Astrocyte (in vitro differentiated cells and primary cell): ENCODE data around the gene HSCB. TPM values are rescaled to one million over a fixed set of nuclear protein-coding genes. Genes with fewer than 3 reads are reported as not detected.

Source experiments
- DNase-seq: peaks from one replicate; pipeline ENCODE4 v3.0.0-alpha.2; 2010; ENCODE audit warnings: low read depth
- FAIRE-seq: peaks from 2 replicates; lab custom pipeline; 2011; peaks lifted over from hg19 to GRCh38; lab: Jason Lieb, UNC
- H2AFZ ChIP-seq: 2 replicates; pipeline ENCODE4 v1.6.0; 2012; ENCODE audit warnings: low read depth, low read length, inconsistent platforms
- H3K27ac ChIP-seq: 2 replicates; pipeline ENCODE4 v1.5.1; 2011; ENCODE audit warnings: low read depth, low read length, inconsistent platforms
- H3K27me3 ChIP-seq: 2 replicates; pipeline ENCODE4 v1.6.0; 2011; ENCODE audit warnings: low read length, inconsistent platforms; ENCODE audit not compliant: insufficient read depth
- H3K36me3 ChIP-seq: 2 replicates; pipeline ENCODE4 v1.5.1; 2011; ENCODE audit warnings: low read length, inconsistent platforms; ENCODE audit not compliant: insufficient read depth
- H3K4me1 ChIP-seq: 2 replicates; pipeline ENCODE4 v1.5.1; 2011; ENCODE audit warnings: low read length, inconsistent platforms; ENCODE audit not compliant: insufficient read depth
- H3K4me2 ChIP-seq: 2 replicates; pipeline ENCODE4 v1.6.0; 2012; ENCODE audit warnings: low read length, inconsistent platforms
- H3K4me3 ChIP-seq: 2 replicates; pipeline ENCODE4 v1.5.1; 2011; ENCODE audit warnings: low read depth, mild to moderate bottlenecking, low read length, inconsistent platforms; ENCODE audit not compliant: insufficient read depth
- H3K79me2 ChIP-seq: 2 replicates; pipeline ENCODE4 v1.6.0; 2012; ENCODE audit warnings: mild to moderate bottlenecking, low read length, inconsistent platforms; ENCODE audit not compliant: insufficient read depth
- H3K9ac ChIP-seq: 2 replicates; pipeline ENCODE4 v1.6.0; 2012; ENCODE audit warnings: mild to moderate bottlenecking, low read length, inconsistent platforms
- H3K9me3 ChIP-seq: 2 replicates; pipeline ENCODE4 v1.5.1; 2012; ENCODE audit warnings: low read depth, mild to moderate bottlenecking, low read length, inconsistent platforms; ENCODE audit not compliant: insufficient read depth
- H4K20me1 ChIP-seq: 2 replicates; pipeline ENCODE4 v1.6.0; 2012; ENCODE audit warnings: low read length, inconsistent platforms; ENCODE audit not compliant: insufficient read depth
- H3K27ac Mint-ChIP-seq: one replicate; pipeline ENCODE4 v1.8.0; 2021; ENCODE audit warnings: mild to moderate bottlenecking, mixed read lengths; ENCODE audit not compliant: unreplicated experiment
- H3K27me3 Mint-ChIP-seq: one replicate; pipeline ENCODE4 v1.8.0; 2021; ENCODE audit warnings: low read depth, mixed read lengths; ENCODE audit not compliant: unreplicated experiment
- H3K36me3 Mint-ChIP-seq: one replicate; pipeline ENCODE4 v1.8.0; 2021; ENCODE audit warnings: low read depth, mixed read lengths; ENCODE audit not compliant: unreplicated experiment
- H3K4me1 Mint-ChIP-seq: one replicate; pipeline ENCODE4 v1.8.0; 2021; ENCODE audit warnings: low read depth, mixed read lengths; ENCODE audit not compliant: unreplicated experiment
- H3K4me3 Mint-ChIP-seq: one replicate; pipeline ENCODE4 v1.8.0; 2021; ENCODE audit warnings: mild to moderate bottlenecking, moderate library complexity, mixed read lengths; ENCODE audit not compliant: unreplicated experiment
- H3K9me3 Mint-ChIP-seq: one replicate; pipeline ENCODE4 v1.8.0; 2021; ENCODE audit warnings: mild to moderate bottlenecking, mixed read lengths; ENCODE audit not compliant: unreplicated experiment
- CTCF ChIP-seq: IDR thresholded peaks from 2 replicates; pipeline ENCODE4 v1.5.1; 2011; ENCODE audit warnings: low read depth, mild to moderate bottlenecking, inconsistent platforms, low read length, moderate library complexity; ENCODE audit not compliant: insufficient read depth
- EZH2 ChIP-seq: IDR thresholded peaks from 2 replicates; pipeline ENCODE4 v1.6.1; 2012; ENCODE audit warnings: mild to moderate bottlenecking, low read length, inconsistent platforms; ENCODE audit not compliant: insufficient read depth
- total RNA-seq: library from RNA; stranded (reverse); gene quantifications from 2 replicates; pipeline ENCODE4 v1.2.1, GENCODE V29; 2021

HSCB gene
- total RNA-seq, 1 donor from 2014 or later, result 10.7 TPM

- no peaks in the 10 kb centered on the region for H3K27me3 ChIP-seq
- H3K27ac ChIP-seq, result no peak overlapping the region
- H3K4me3 ChIP-seq, result no peak overlapping the region
- H3K27ac Mint-ChIP-seq, result no peak overlapping the region
- no peak overlapping the region for H3K9ac ChIP-seq
- no peaks in the 10 kb centered on the region for H3K27me3 Mint-ChIP-seq
- H3K4me1 Mint-ChIP-seq, result peaks cover 24% of the 10 kb centered on the region
- H3K79me2 ChIP-seq, result no peaks in the 10 kb centered on the region
- TF ChIP-seq CTCF, result no peak
- no peak for TF ChIP-seq EZH2
- no peak overlapping the region for H3K4me2 ChIP-seq
- no peak overlapping the region for H3K4me3 Mint-ChIP-seq
- DNase-seq, result no peak
- no peak for FAIRE-seq
- no peaks in the 10 kb centered on the region for H3K9me3 Mint-ChIP-seq
- H4K20me1 ChIP-seq, result no peaks in the 10 kb centered on the region
- H3K9me3 ChIP-seq, result no peaks in the 10 kb centered on the region
- H3K36me3 Mint-ChIP-seq, result peaks cover 2% of the 10 kb centered on the region
- H2AFZ ChIP-seq, result no peak overlapping the region
- H3K36me3 ChIP-seq, result no peaks in the 10 kb centered on the region
- peaks cover 10% of the 10 kb centered on the region for H3K4me1 ChIP-seq
Observed at GRCh38 chr22:28715611-28716010, 26.2 kb upstream of the HSCB start.

GRCh38 chr22:28716686-28717085 is 25.2 kb upstream of the HSCB start:
- H3K27me3 ChIP-seq, result no peaks in the 10 kb centered on the region
- TF ChIP-seq CTCF, result no peak
- TF ChIP-seq EZH2, result no peak
- peaks cover 14% of the 10 kb centered on the region for H3K4me1 Mint-ChIP-seq
- H2AFZ ChIP-seq, result no peak overlapping the region
- peaks cover 10% of the 10 kb centered on the region for H3K4me1 ChIP-seq
- no peak overlapping the region for H3K4me3 Mint-ChIP-seq
- no peak overlapping the region for H3K27ac Mint-ChIP-seq
- H3K9me3 Mint-ChIP-seq, result no peaks in the 10 kb centered on the region
- H3K79me2 ChIP-seq, result no peaks in the 10 kb centered on the region
- H3K4me3 ChIP-seq, result no peak overlapping the region
- no peaks in the 10 kb centered on the region for H3K9me3 ChIP-seq
- DNase-seq, result peak; percentile 38
- no peak for FAIRE-seq
- H4K20me1 ChIP-seq, result no peaks in the 10 kb centered on the region
- H3K9ac ChIP-seq, result no peak overlapping the region
- no peaks in the 10 kb centered on the region for H3K36me3 ChIP-seq
- no peak overlapping the region for H3K27ac ChIP-seq
- peaks cover 2% of the 10 kb centered on the region for H3K36me3 Mint-ChIP-seq
- H3K4me2 ChIP-seq, result no peak overlapping the region
- H3K27me3 Mint-ChIP-seq, result no peaks in the 10 kb centered on the region

- Histone ChIP-seq H3K9ac (no peak overlapping the region), H2AFZ (no peak overlapping the region), H3K4me2 (no peak overlapping the region), H3K27me3 (no peaks in the 10 kb centered on the region), H3K79me2 (no peaks in the 10 kb centered on the region), H3K36me3 (no peaks in the 10 kb centered on the region), H3K27ac (no peak overlapping the region), H3K4me1 (no peaks in the 10 kb centered on the region), H3K9me3 (no peaks in the 10 kb centered on the region), H3K4me3 (no peak overlapping the region), H4K20me1 (no peaks in the 10 kb centered on the region)
- H3K4me1 Mint-ChIP-seq, result peaks cover 4% of the 10 kb centered on the region
- H3K27me3 Mint-ChIP-seq, result no peaks in the 10 kb centered on the region
- no peak for FAIRE-seq
- no peak for TF ChIP-seq CTCF
- TF ChIP-seq EZH2, result no peak
- H3K27ac Mint-ChIP-seq, result no peak overlapping the region
- H3K9me3 Mint-ChIP-seq, result no peaks in the 10 kb centered on the region
- peaks cover 2% of the 10 kb centered on the region for H3K36me3 Mint-ChIP-seq
- no peak for DNase-seq
- H3K4me3 Mint-ChIP-seq, result no peak overlapping the region
Observed at GRCh38 chr22:28718044-28718443, 23.8 kb upstream of the HSCB start.
